ENCODE measurements around the gene P3H1. TPM values are rescaled to one million over a fixed set of nuclear protein-coding genes. Genes with fewer than 3 reads are reported as not detected.

Gene P3H1
- total RNA-seq, 1 experiment from 2014 or later, result 47.1 TPM

DNA sequence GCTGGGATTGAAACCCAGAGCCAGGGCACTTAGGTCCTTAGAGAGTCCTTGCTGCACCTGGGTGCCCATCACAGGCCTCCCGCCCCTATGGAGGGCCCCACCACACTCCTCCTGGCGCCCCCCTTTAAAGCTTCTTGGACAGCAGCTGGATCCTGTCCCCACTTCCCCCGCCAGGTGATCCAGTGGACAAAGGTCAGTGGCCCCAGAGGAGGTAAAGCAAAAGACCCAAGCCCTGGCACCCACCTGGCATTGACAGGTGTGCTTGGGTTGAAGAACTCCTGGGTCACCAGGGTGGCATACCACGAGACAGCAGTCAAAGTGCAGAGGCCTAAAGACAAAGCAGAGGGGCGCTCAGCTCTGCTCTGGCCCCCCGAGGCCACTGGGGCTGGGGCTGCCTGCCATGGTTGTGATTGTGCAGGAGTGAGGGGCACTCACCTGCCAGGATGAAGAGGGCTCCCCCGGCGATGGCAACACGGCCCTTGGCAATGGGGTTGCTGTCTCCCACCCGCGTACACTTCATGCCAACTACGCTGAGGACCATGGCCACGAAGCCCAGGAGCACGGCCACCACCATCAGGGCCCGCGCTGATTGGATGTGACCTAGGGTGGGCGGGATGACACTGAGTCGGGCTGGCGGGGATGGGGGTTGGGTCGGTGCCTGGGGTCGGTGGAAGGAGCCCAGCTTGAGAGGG lies 28.7 kb downstream of the P3H1 start:
- TF ChIP-seq, protein P1, sequence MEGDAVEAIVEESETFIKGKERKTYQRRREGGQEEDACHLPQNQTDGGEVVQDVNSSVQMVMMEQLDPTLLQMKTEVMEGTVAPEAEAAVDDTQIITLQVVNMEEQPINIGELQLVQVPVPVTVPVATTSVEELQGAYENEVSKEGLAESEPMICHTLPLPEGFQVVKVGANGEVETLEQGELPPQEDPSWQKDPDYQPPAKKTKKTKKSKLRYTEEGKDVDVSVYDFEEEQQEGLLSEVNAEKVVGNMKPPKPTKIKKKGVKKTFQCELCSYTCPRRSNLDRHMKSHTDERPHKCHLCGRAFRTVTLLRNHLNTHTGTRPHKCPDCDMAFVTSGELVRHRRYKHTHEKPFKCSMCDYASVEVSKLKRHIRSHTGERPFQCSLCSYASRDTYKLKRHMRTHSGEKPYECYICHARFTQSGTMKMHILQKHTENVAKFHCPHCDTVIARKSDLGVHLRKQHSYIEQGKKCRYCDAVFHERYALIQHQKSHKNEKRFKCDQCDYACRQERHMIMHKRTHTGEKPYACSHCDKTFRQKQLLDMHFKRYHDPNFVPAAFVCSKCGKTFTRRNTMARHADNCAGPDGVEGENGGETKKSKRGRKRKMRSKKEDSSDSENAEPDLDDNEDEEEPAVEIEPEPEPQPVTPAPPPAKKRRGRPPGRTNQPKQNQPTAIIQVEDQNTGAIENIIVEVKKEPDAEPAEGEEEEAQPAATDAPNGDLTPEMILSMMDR (conservative IDR thresholded peaks at IDR 0.05), result no peak
- Histone ChIP-seq H3K79me2 (ENCODE audit: insufficient read depth, low read length) (no peaks in the 10 kb centered on the region), H3K4ac (ENCODE audit: low read depth, low read length) (no peak overlapping the region), H3K79me1 (ENCODE audit: insufficient read depth, low read depth, low read length, poor library complexity, severe bottlenecking) (no peaks in the 10 kb centered on the region), H4K91ac (ENCODE audit: insufficient read length, low read depth, low read length) (no peak overlapping the region), H2BK20ac (ENCODE audit: low read depth, low read length, poor library complexity, severe bottlenecking) (no peak overlapping the region), H3K9ac (ENCODE audit: extremely low read depth, insufficient read length, low read length) (no peak overlapping the region), H3K4me2 (ENCODE audit: insufficient read depth, insufficient read length, low read length) (no peak overlapping the region), H2BK120ac (ENCODE audit: low read depth, low read length, poor library complexity, severe bottlenecking) (no peak overlapping the region), H2BK5ac (ENCODE audit: insufficient read length, low read length) (no peak overlapping the region), H3K56ac (ENCODE audit: insufficient read length, low read depth, low read length) (no peak overlapping the region), H4K20me1 (ENCODE audit: control insufficient read depth, insufficient read depth, insufficient read length) (no peaks in the 10 kb centered on the region), H3K23me2 (ENCODE audit: insufficient read length, low read depth, low read length, poor library complexity, severe bottlenecking) (no peaks in the 10 kb centered on the region), H3T11ph (ENCODE audit: low read length) (no peak overlapping the region), H3K4me1 (ENCODE audit: insufficient read depth, low read length) (no peaks in the 10 kb centered on the region; the same call in 1 of the 2 replicates), H2AFZ (ENCODE audit: low read length) (no peak overlapping the region), H3K18ac (ENCODE audit: insufficient read length, low read depth, low read length) (no peak overlapping the region), H2BK12ac (ENCODE audit: insufficient read length, low read depth, low read length) (no peak overlapping the region), H3K9me3 (ENCODE audit: control insufficient read depth, low read depth, low read length) (no peaks in the 10 kb centered on the region), H2AK5ac (ENCODE audit: insufficient read length, low read length) (no peak overlapping the region), H3K27ac (ENCODE audit: insufficient read length, low read depth, low read length) (no peak overlapping the region), H3K23ac (ENCODE audit: insufficient read length, low read depth, low read length) (no peak overlapping the region), H4K5ac (ENCODE audit: insufficient read length, low read depth, low read length) (no peak overlapping the region), H3K14ac (ENCODE audit: insufficient read depth, low read length) (no peak overlapping the region), H2BK15ac (ENCODE audit: low read depth, low read length) (no peak overlapping the region), H3K27me3 (ENCODE audit: insufficient read depth, low read length) (no peaks in the 10 kb centered on the region), H4K8ac (replicated peaks; ENCODE audit: insufficient read length, low read depth, low read length) (no peak overlapping the region)
- DNase-seq, result no peak
- Mint-ChIP-seq H3K4me3 (no peak overlapping the region), H3K27me3 (ENCODE audit: low read depth) (no peaks in the 10 kb centered on the region; the same call in 1 of the 2 replicates), H3K9me3 (no peaks in the 10 kb centered on the region), H3K4me1 (peaks cover 42 to 50% of the 10 kb centered on the region in 2 experiments), H3K36me3 (ENCODE audit: insufficient read depth in 1 of 3, low read depth in 3 of 3) (peaks cover 0 to 3% (median 0%) of the 10 kb centered on the region in 3 experiments; a peak in 2 of 7 replicates), H3K27ac (no peak overlapping the region)
- no CpG with 5 or more reads among the region's 21 CpGs for WGBS (ENCODE audit: extremely low coverage, insufficient read length, low lambda C conversion rate)

All from H9 (cell line).